ENCODE data around the gene CPSF3. TPM values are rescaled to one million over a fixed set of nuclear protein-coding genes. Genes with fewer than 3 reads are reported as not detected.

CPSF3 gene
- total RNA-seq, 1 donor from 2014 or later: 19.4 TPM

DNA sequence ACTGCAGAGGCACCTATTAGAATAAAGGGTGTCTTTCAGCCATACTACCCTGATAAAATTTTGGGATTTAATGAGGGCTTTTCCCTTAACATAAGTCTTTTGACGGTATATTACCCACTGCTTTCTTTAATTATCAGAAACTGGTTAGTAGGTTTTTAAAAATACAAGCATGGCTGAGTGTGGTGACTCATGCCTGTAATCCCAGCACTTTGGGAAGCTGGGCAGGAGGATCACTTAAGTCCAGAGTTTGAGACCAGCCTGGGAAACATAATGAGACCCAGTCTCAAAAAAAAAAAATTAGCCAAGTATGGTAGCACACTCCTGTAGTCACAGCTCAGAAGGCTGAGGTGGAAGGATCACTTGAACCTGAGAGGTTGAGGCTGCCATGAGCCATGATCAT lies 16.1 kb downstream of the CPSF3 start:
- Histone ChIP-seq H3K4me1 (no peaks in the 10 kb centered on the region), H3K27me3 (no peaks in the 10 kb centered on the region), H3K27ac (no peak overlapping the region), H3K9me3 (no peaks in the 10 kb centered on the region), H3K36me3 (peaks cover 4 to 59% of the 10 kb centered on the region in 2 donors), H3K4me3 (no peak overlapping the region)
- DNase-seq (ENCODE audit: extremely low spot score in 2 of 2): no peak
- intact Hi-C loops (cut with DNase I): no loop called here
- no peak for TF ChIP-seq POLR2AphosphoS5 (IDR thresholded peaks at IDR 0.05; ENCODE audit: insufficient read depth in 1 of 2, low read depth in 1 of 2)
- TF ChIP-seq, protein P1, sequence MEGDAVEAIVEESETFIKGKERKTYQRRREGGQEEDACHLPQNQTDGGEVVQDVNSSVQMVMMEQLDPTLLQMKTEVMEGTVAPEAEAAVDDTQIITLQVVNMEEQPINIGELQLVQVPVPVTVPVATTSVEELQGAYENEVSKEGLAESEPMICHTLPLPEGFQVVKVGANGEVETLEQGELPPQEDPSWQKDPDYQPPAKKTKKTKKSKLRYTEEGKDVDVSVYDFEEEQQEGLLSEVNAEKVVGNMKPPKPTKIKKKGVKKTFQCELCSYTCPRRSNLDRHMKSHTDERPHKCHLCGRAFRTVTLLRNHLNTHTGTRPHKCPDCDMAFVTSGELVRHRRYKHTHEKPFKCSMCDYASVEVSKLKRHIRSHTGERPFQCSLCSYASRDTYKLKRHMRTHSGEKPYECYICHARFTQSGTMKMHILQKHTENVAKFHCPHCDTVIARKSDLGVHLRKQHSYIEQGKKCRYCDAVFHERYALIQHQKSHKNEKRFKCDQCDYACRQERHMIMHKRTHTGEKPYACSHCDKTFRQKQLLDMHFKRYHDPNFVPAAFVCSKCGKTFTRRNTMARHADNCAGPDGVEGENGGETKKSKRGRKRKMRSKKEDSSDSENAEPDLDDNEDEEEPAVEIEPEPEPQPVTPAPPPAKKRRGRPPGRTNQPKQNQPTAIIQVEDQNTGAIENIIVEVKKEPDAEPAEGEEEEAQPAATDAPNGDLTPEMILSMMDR (IDR thresholded peaks at IDR 0.05): no peak
- TF ChIP-seq POLR2A (IDR thresholded peaks at IDR 0.05): no peak

DNA sequence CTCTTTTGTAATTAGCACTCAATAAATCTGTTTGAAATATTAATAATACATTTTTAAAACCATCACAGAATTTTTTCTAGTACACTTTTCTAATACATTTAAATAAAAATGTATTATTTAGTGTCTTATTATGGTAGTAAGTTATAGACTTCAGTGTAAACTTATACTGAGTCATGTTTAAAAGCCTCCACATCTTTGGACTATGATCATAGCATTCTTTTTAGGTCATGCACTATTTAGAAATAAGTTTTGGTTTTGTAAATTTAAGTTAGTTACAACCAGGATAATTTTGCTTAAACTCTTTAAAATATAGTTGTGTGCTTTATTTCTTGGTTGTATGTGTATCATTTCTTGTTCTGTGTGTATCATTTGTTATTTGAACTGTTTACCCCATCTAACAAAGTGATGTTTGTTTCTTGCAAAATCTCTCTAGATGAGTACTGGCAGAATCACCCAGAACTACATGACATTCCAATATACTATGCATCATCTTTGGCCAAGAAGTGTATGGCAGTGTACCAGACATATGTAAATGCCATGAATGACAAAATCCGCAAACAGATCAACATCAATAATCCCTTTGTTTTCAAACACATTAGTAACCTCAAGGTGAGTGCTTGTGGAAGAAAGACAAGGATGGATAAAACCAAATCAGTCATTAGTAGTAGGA lies 16.7 kb downstream of the CPSF3 start:
- Histone ChIP-seq H3K36me3 (peaks cover 4 to 62% of the 10 kb centered on the region in 2 donors), H3K27ac (no peak overlapping the region), H3K4me3 (no peak overlapping the region), H3K9me3 (no peaks in the 10 kb centered on the region), H3K27me3 (no peaks in the 10 kb centered on the region), H3K4me1 (no peaks in the 10 kb centered on the region)
- DNase-seq (ENCODE audit: extremely low spot score in 2 of 2): no peak
- TF ChIP-seq POLR2A (IDR thresholded peaks at IDR 0.05) (no peak), POLR2AphosphoS5 (IDR thresholded peaks at IDR 0.05; ENCODE audit: insufficient read depth in 1 of 2, low read depth in 1 of 2) (no peak)
- TF ChIP-seq, protein P1 (IDR thresholded peaks at IDR 0.05): no peak
- intact Hi-C loops (cut with DNase I): no loop called here

DNA sequence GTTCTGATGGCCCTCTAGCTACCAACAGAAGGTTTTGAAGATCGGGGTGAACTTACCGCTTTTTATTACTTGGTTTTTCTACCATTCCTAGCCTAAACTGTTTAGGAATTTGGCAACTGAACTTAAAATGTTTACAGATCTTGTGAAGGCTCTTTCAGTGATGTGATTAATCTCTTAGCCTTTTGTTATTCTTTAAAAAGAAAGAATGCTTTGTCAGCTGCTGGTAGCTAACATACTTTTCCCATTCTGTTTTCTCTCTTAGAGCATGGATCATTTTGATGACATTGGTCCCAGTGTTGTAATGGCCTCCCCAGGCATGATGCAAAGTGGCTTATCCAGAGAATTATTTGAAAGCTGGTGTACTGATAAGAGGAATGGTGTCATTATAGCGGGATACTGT lies 18.1 kb downstream of the CPSF3 start:
- Histone ChIP-seq H3K27ac (no peak overlapping the region), H3K36me3 (peaks cover 4 to 60% of the 10 kb centered on the region in 2 donors), H3K27me3 (no peaks in the 10 kb centered on the region), H3K9me3 (no peaks in the 10 kb centered on the region), H3K4me1 (no peaks in the 10 kb centered on the region), H3K4me3 (no peak overlapping the region)
- intact Hi-C loops (cut with DNase I): no loop called here
- no peak for DNase-seq (ENCODE audit: extremely low spot score in 2 of 2)
- TF ChIP-seq POLR2AphosphoS5 (IDR thresholded peaks at IDR 0.05; ENCODE audit: insufficient read depth in 1 of 2, low read depth in 1 of 2) (no peak), POLR2A (IDR thresholded peaks at IDR 0.05) (no peak)
- TF ChIP-seq, protein P1 (IDR thresholded peaks at IDR 0.05): no peak

DNA sequence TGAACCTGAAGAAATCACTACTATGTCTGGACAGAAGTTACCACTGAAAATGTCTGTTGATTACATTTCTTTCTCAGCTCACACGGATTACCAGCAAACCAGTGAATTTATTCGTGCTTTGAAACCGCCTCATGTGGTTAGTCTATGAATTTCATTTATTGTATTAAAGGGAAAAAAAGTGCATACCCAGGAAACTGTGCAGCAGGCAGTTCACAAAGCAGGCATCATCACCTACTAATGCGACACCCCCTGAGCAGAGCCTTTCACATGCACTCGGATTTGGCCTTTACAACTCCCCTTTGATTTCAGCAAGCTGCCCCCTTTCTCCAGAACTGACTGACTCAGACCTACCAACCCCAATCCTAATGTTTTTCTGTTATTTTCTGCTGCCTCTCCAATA lies 20.1 kb downstream of the CPSF3 start:
- Histone ChIP-seq H3K4me1 (no peaks in the 10 kb centered on the region), H3K27ac (no peak overlapping the region), H3K9me3 (no peaks in the 10 kb centered on the region), H3K27me3 (no peaks in the 10 kb centered on the region), H3K4me3 (no peak overlapping the region), H3K36me3 (peaks cover 4 to 47% of the 10 kb centered on the region in 2 donors)
- TF ChIP-seq POLR2A (IDR thresholded peaks at IDR 0.05) (no peak), POLR2AphosphoS5 (IDR thresholded peaks at IDR 0.05; ENCODE audit: insufficient read depth in 1 of 2, low read depth in 1 of 2) (no peak)
- TF ChIP-seq, protein P1 (IDR thresholded peaks at IDR 0.05): no peak
- intact Hi-C loops (cut with DNase I): no loop called here
- DNase-seq (ENCODE audit: extremely low spot score in 2 of 2): no peak

DNA sequence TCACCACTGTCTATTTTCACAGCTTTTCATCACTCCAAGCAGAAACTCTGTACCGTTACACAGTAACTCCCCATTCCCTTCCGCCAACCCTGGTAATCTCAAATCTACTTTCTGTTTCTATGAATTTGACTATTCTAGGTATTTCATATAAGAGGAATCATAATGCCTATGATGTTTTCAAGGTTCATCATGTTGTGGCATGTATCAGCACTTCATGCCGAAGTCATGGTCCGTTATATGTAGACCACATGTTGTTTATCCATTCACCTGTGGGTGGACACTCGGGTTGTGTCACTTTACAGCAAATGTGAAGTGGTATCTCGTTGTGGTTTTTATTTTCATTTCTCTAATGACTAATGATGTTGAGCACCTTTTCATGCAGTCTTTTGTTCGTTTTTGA lies 21.6 kb downstream of the CPSF3 start:
- Histone ChIP-seq H3K27ac (no peak overlapping the region), H3K4me1 (no peaks in the 10 kb centered on the region), H3K4me3 (no peak overlapping the region), H3K36me3 (peaks cover 4 to 42% of the 10 kb centered on the region in 2 donors), H3K27me3 (no peaks in the 10 kb centered on the region), H3K9me3 (no peaks in the 10 kb centered on the region)
- no peak for TF ChIP-seq POLR2AphosphoS5 (IDR thresholded peaks at IDR 0.05; ENCODE audit: insufficient read depth in 1 of 2, low read depth in 1 of 2)
- no peak for DNase-seq (ENCODE audit: extremely low spot score in 2 of 2)
- intact Hi-C loops (cut with DNase I): no loop called here

Data from vagina (tissue), 2 donors.